DND-41 (cell line): ENCODE data around the gene ACCSL.

Experiments used
- EZH2 ChIP-seq: IDR thresholded peaks from 3 replicates; pipeline ENCODE4 v1.6.1; 2012; ENCODE audit warnings: borderline replicate concordance, low read depth, mild to moderate bottlenecking, moderate library complexity, low read length, inconsistent platforms; ENCODE audit not compliant: severe bottlenecking
- TF ChIP-seq, protein P1 (sequence below): IDR thresholded peaks from 2 replicates; pipeline ENCODE4 v1.5.1; 2012; ENCODE audit warnings: borderline replicate concordance, low read length, moderate library complexity, mild to moderate bottlenecking; ENCODE audit not compliant: poor library complexity, severe bottlenecking; ENCODE audit errors: extremely low read depth

DNA sequence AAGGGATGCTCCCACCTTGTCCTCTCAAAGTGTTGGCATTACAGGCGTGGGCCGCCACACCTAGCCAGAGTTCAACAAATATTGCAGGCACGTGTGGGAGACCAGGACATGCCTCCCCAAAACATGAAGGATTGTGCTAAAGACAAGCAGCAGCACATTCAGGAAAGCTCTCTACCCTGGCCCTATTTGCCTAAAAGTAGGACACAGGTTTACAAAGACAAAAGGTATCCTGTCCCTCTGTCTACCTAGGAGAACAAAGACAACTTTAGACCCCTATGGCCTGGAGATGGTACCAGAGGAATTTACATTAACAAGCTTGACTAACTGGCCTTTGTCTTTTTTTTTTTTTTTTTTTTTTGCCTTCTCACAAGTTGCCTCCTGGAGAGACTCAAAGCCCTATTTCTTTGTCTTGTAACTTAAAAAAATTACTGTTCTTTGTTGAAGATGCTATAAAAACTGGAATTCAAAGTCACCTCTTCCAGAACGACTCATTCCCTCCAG lies 17.4 kb downstream of the ACCSL start:
- TF ChIP-seq, protein P1, sequence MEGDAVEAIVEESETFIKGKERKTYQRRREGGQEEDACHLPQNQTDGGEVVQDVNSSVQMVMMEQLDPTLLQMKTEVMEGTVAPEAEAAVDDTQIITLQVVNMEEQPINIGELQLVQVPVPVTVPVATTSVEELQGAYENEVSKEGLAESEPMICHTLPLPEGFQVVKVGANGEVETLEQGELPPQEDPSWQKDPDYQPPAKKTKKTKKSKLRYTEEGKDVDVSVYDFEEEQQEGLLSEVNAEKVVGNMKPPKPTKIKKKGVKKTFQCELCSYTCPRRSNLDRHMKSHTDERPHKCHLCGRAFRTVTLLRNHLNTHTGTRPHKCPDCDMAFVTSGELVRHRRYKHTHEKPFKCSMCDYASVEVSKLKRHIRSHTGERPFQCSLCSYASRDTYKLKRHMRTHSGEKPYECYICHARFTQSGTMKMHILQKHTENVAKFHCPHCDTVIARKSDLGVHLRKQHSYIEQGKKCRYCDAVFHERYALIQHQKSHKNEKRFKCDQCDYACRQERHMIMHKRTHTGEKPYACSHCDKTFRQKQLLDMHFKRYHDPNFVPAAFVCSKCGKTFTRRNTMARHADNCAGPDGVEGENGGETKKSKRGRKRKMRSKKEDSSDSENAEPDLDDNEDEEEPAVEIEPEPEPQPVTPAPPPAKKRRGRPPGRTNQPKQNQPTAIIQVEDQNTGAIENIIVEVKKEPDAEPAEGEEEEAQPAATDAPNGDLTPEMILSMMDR = no peak
- no peak for TF ChIP-seq EZH2
